CD8-positive, alpha-beta memory T cell (primary cell): ENCODE data around the gene TXNL4A. TPM values are rescaled to one million over a fixed set of nuclear protein-coding genes. Genes with fewer than 3 reads are reported as not detected.

ENCODE experiments used
- CTCF ChIA-PET: fragments of 350-600 bp; sonication (Branson Sonifier 250); formaldehyde crosslinking; loops from one replicate; lab custom pipeline; 2021; ENCODE audit warnings: antibody characterized with exemption; lab: Charles Lee
- POLR2A ChIA-PET: fragments of 350-600 bp; sonication (Branson Sonifier 250); formaldehyde crosslinking; loops from one replicate; lab custom pipeline; 2021; ENCODE audit warnings: antibody characterized with exemption; lab: Charles Lee
- DNase-seq, 5 donors: peaks; one replicate each; pipeline versions ENCODE4 v3.0.0 to v3.0.0-alpha.2; 2020 to 2022; ENCODE audit warnings: mixed read lengths in 1 of 5
- H3K27ac ChIP-seq: one replicate; pipeline ENCODE4 v1.7.0; 2013; ENCODE audit warnings: low read depth, mild to moderate bottlenecking, low read length, moderate library complexity
- H3K27me3 ChIP-seq: 2 replicates; pipeline ENCODE4 v1.7.0; 2013; ENCODE audit warnings: low read length, mild to moderate bottlenecking; ENCODE audit not compliant: insufficient read depth, poor library complexity, severe bottlenecking
- H3K36me3 ChIP-seq: 2 replicates; pipeline ENCODE4 v1.7.0; 2013; ENCODE audit warnings: mild to moderate bottlenecking, low read length, moderate library complexity; ENCODE audit not compliant: insufficient read depth
- H3K4me1 ChIP-seq: 2 replicates; pipeline ENCODE4 v1.7.0; 2013; ENCODE audit warnings: mild to moderate bottlenecking, low read length, moderate library complexity; ENCODE audit not compliant: insufficient read depth
- H3K4me3 ChIP-seq: 2 replicates; pipeline ENCODE4 v1.7.0; 2013; ENCODE audit warnings: mild to moderate bottlenecking, low read length
- H3K9me3 ChIP-seq: 2 replicates; pipeline ENCODE4 v1.7.0; 2013; ENCODE audit warnings: mild to moderate bottlenecking, low read length
- H3K27ac Mint-ChIP-seq, 8 donors: one replicate each; pipeline ENCODE4 v1.8.0; 2020 to 2021; ENCODE audit warnings: mixed read lengths in 8 of 8, mild to moderate bottlenecking in 6 of 8, inconsistent platforms in 3 of 8, moderate library complexity in 3 of 8
- H3K27me3 Mint-ChIP-seq, 2 donors: one replicate each; pipeline ENCODE4 v1.8.0; 2020 to 2021; ENCODE audit warnings: mixed read lengths in 2 of 2, mild to moderate bottlenecking in 1 of 2, moderate library complexity in 1 of 2
- H3K36me3 Mint-ChIP-seq, 3 donors: one replicate each; pipeline ENCODE4 v1.8.0; 2020 to 2021; ENCODE audit warnings: mixed read lengths in 3 of 3, inconsistent platforms in 1 of 3, mild to moderate bottlenecking in 1 of 3
- H3K4me1 Mint-ChIP-seq, 3 donors: one replicate each; pipeline ENCODE4 v1.8.0; 2020 to 2021; ENCODE audit warnings: mixed read lengths in 3 of 3, inconsistent platforms in 1 of 3, mild to moderate bottlenecking in 1 of 3
- H3K4me3 Mint-ChIP-seq, 7 donors: one replicate each; pipeline ENCODE4 v1.8.0; 2020 to 2021; ENCODE audit warnings: mixed read lengths in 7 of 7, mild to moderate bottlenecking in 6 of 7, moderate library complexity in 4 of 7, inconsistent platforms in 2 of 7
- H3K9me3 Mint-ChIP-seq, 5 donors: one replicate each; pipeline ENCODE4 v1.8.0; 2020 to 2022; ENCODE audit warnings: mixed read lengths in 5 of 5, mild to moderate bottlenecking in 3 of 5, moderate library complexity in 2 of 5, inconsistent platforms in 1 of 5
- polyA plus RNA-seq: library from polyadenylated mRNA; unstranded; fragments of 300-500 nt; fragmentation: Illumina TruSeq; gene quantifications from one replicate; pipeline ENCODE4 v1.2.3, GENCODE V29; 2021
- total RNA-seq, 2 experiments: library from RNA; stranded (reverse); gene quantifications; one replicate each; pipeline ENCODE4 v1.2.3, GENCODE V29; 2021

TXNL4A gene
- total and polyA plus RNA-seq, 3 experiments from 2014 or later = 198 to 260 (median 202) TPM

- no peaks in the 10 kb centered on the region for H3K27me3 Mint-ChIP-seq
- H3K4me3 Mint-ChIP-seq = peak overlapping the region in 1 of 7 donors; percentile 15
- ChIA-PET POLR2A (no interaction called here), CTCF (interaction anchor here (0.8 kb wide), 1 partner anchor 16 kb away, joined by 3 read pairs; the partner anchor contains the start of gene HSBP1L1)
- peak overlapping the region in 3 of 8 donors; percentile 17 to 65 (median 52) for H3K27ac Mint-ChIP-seq
- Histone ChIP-seq H3K4me1 (peaks cover 29% of the 10 kb centered on the region), H3K27ac (no peak overlapping the region), H3K4me3 (no peak overlapping the region), H3K36me3 (peaks cover 15% of the 10 kb centered on the region), H3K9me3 (no peaks in the 10 kb centered on the region), H3K27me3 (no peaks in the 10 kb centered on the region)
- H3K4me1 Mint-ChIP-seq = peaks cover 60 to 70% (median 70%) of the 10 kb centered on the region in 3 donors
- no peak for DNase-seq
- no peaks in the 10 kb centered on the region for H3K9me3 Mint-ChIP-seq
- H3K36me3 Mint-ChIP-seq = peaks cover 0 to 59% (median 7%) of the 10 kb centered on the region in 3 donors
These were observed 8.5 kb downstream of the TXNL4A start for GRCh38 chr18:79979843-79980242.

- peaks cover 25% of the 10 kb centered on the region for H3K36me3 ChIP-seq
- H3K27ac ChIP-seq = no peak overlapping the region
- H3K27ac Mint-ChIP-seq = peak overlapping the region in 3 of 8 donors; percentile 29 to 88 (median 62)
- peaks cover 5 to 74% (median 14%) of the 10 kb centered on the region in 3 donors for H3K36me3 Mint-ChIP-seq
- H3K4me1 ChIP-seq = no peaks in the 10 kb centered on the region
- DNase-seq = no peak
- H3K27me3 Mint-ChIP-seq = no peaks in the 10 kb centered on the region
- H3K9me3 Mint-ChIP-seq = no peaks in the 10 kb centered on the region
- no peaks in the 10 kb centered on the region for H3K9me3 ChIP-seq
- H3K27me3 ChIP-seq = no peaks in the 10 kb centered on the region
- peaks cover 40 to 49% (median 44%) of the 10 kb centered on the region in 3 donors for H3K4me1 Mint-ChIP-seq
- CTCF ChIA-PET = interaction anchor here (1.1 kb wide), 1 partner anchor 8 kb away, joined by 4 read pairs; no protein-coding TSS in a partner anchor
- POLR2A ChIA-PET = interaction anchor here (0.7 kb wide), 1 partner anchor 45 kb away, joined by 5 read pairs; no protein-coding TSS in a partner anchor
- H3K4me3 ChIP-seq = no peak overlapping the region
- peak overlapping the region in 1 of 7 donors; percentile 75 for H3K4me3 Mint-ChIP-seq
These were observed 12.2 kb downstream of the TXNL4A start for GRCh38 chr18:79975985-79976680.

- Mint-ChIP-seq H3K4me3 (no peak overlapping the region), H3K4me1 (peaks cover 34 to 42% (median 34%) of the 10 kb centered on the region in 3 donors), H3K27ac (peak overlapping the region in 3 of 8 donors; percentile 26 to 92 (median 77)), H3K36me3 (peaks cover 5 to 81% (median 14%) of the 10 kb centered on the region in 3 donors), H3K27me3 (no peaks in the 10 kb centered on the region), H3K9me3 (no peaks in the 10 kb centered on the region)
- H3K4me1 ChIP-seq = no peaks in the 10 kb centered on the region
- H3K27ac ChIP-seq = no peak overlapping the region
- H3K4me3 ChIP-seq = no peak overlapping the region
- H3K36me3 ChIP-seq = peaks cover 31% of the 10 kb centered on the region
- ChIA-PET POLR2A (interaction anchor here (1.5 kb wide), 1 partner anchor 12 kb away, joined by 3 read pairs; no protein-coding TSS in a partner anchor), CTCF (interaction anchor here (0.9 kb wide), 1 partner anchor 10 kb away, joined by 4 read pairs; no protein-coding TSS in a partner anchor)
- H3K9me3 ChIP-seq = no peaks in the 10 kb centered on the region
- DNase-seq = no peak
- H3K27me3 ChIP-seq = no peaks in the 10 kb centered on the region
These were observed 13.3 kb downstream of the TXNL4A start for GRCh38 chr18:79975043-79975442.

GRCh38 chr18:79974025-79974654 is 14.2 kb downstream of the TXNL4A start:
- Histone ChIP-seq H3K9me3 (no peaks in the 10 kb centered on the region), H3K27ac (no peak overlapping the region), H3K4me1 (no peaks in the 10 kb centered on the region), H3K36me3 (peaks cover 31% of the 10 kb centered on the region), H3K27me3 (no peaks in the 10 kb centered on the region), H3K4me3 (no peak overlapping the region)
- Mint-ChIP-seq H3K9me3 (no peaks in the 10 kb centered on the region), H3K27me3 (no peaks in the 10 kb centered on the region), H3K4me3 (no peak overlapping the region), H3K27ac (peak overlapping the region in 4 of 8 donors; percentile 19 to 85 (median 70)), H3K4me1 (peaks cover 30 to 34% (median 30%) of the 10 kb centered on the region in 3 donors), H3K36me3 (peaks cover 5 to 81% (median 11%) of the 10 kb centered on the region in 3 donors)
- no peak for DNase-seq
- ChIA-PET POLR2A (interaction anchor here (1.5 kb wide), 1 partner anchor 11 kb away, joined by 3 read pairs; no protein-coding TSS in a partner anchor), CTCF (interaction anchor here (0.9 kb wide), 1 partner anchor 11 kb away, joined by 4 read pairs; no protein-coding TSS in a partner anchor)

GRCh38 chr18:79973517-79973916 is 14.8 kb downstream of the TXNL4A start:
- H3K27me3 ChIP-seq = no peaks in the 10 kb centered on the region
- no peak overlapping the region for H3K27ac ChIP-seq
- ChIA-PET CTCF (no interaction called here), POLR2A (interaction anchor here (1.5 kb wide), 1 partner anchor 10 kb away, joined by 3 read pairs; no protein-coding TSS in a partner anchor)
- Mint-ChIP-seq H3K27me3 (no peaks in the 10 kb centered on the region), H3K4me3 (no peak overlapping the region), H3K9me3 (no peaks in the 10 kb centered on the region), H3K36me3 (peaks cover 5 to 79% (median 11%) of the 10 kb centered on the region in 3 donors), H3K4me1 (peaks cover 30 to 34% (median 30%) of the 10 kb centered on the region in 3 donors), H3K27ac (peak overlapping the region in 3 of 8 donors; percentile 63 to 85 (median 78))
- peaks cover 31% of the 10 kb centered on the region for H3K36me3 ChIP-seq
- H3K9me3 ChIP-seq = no peaks in the 10 kb centered on the region
- H3K4me1 ChIP-seq = no peaks in the 10 kb centered on the region
- DNase-seq = no peak
- H3K4me3 ChIP-seq = no peak overlapping the region

GRCh38 chr18:79972720-79973119 is 15.6 kb downstream of the TXNL4A start:
- H3K36me3 Mint-ChIP-seq = peaks cover 5 to 78% (median 11%) of the 10 kb centered on the region in 3 donors
- ChIA-PET CTCF (interaction anchor here (0.6 to 0.8 kb wide), 2 partner anchors 9 to 12 kb away, joined by 3 read pairs; no protein-coding TSS in a partner anchor), POLR2A (no interaction called here)
- H3K27ac Mint-ChIP-seq = peak overlapping the region in 4 of 8 donors; percentile 8 to 85 (median 74)
- H3K4me1 Mint-ChIP-seq = peaks cover 24 to 29% (median 28%) of the 10 kb centered on the region in 3 donors
- H3K27me3 Mint-ChIP-seq = no peaks in the 10 kb centered on the region
- Histone ChIP-seq H3K27ac (no peak overlapping the region), H3K27me3 (no peaks in the 10 kb centered on the region), H3K9me3 (no peaks in the 10 kb centered on the region), H3K36me3 (peaks cover 31% of the 10 kb centered on the region), H3K4me3 (no peak overlapping the region), H3K4me1 (no peaks in the 10 kb centered on the region)
- H3K9me3 Mint-ChIP-seq = no peaks in the 10 kb centered on the region
- no peak overlapping the region for H3K4me3 Mint-ChIP-seq
- no peak for DNase-seq

GRCh38 chr18:79971986-79972385 is 16.4 kb downstream of the TXNL4A start:
- H3K27ac ChIP-seq = no peak overlapping the region
- CTCF ChIA-PET = no interaction called here
- H3K4me3 ChIP-seq = no peak overlapping the region
- Mint-ChIP-seq H3K9me3 (no peaks in the 10 kb centered on the region), H3K4me3 (no peak overlapping the region), H3K27me3 (no peaks in the 10 kb centered on the region), H3K4me1 (peaks cover 22 to 27% (median 25%) of the 10 kb centered on the region in 3 donors), H3K36me3 (peaks cover 5 to 78% (median 11%) of the 10 kb centered on the region in 3 donors), H3K27ac (peak overlapping the region in 7 of 8 donors; percentile 13 to 86 (median 80))
- H3K9me3 ChIP-seq = no peaks in the 10 kb centered on the region
- no peaks in the 10 kb centered on the region for H3K4me1 ChIP-seq
- DNase-seq = no peak
- POLR2A ChIA-PET = no interaction called here
- no peaks in the 10 kb centered on the region for H3K27me3 ChIP-seq
- H3K36me3 ChIP-seq = peaks cover 27% of the 10 kb centered on the region
